DOHH2 (cell line): Measurements from ENCODE around the gene NPAP1.

Source experiments
- H3F3A ChIP-seq: fragments of 200-600 bp; sonication (generic), shearing (Covaris generic); 2 replicates; pipeline ENCODE4 v1.6.0; 2016; ENCODE audit warnings: antibody characterized with exemption, mild to moderate bottlenecking; ENCODE audit not compliant: control insufficient read depth, insufficient read depth
- H3K27ac ChIP-seq: fragments of 200-600 bp; sonication (generic); 2 replicates; pipeline ENCODE4 v1.5.1; 2014; ENCODE audit warnings: low read depth, mild to moderate bottlenecking, low read length, moderate library complexity
- H3K27me3 ChIP-seq: fragments of 200-600 bp; sonication (generic); 2 replicates; pipeline ENCODE4 v1.6.1; 2014; ENCODE audit warnings: mild to moderate bottlenecking, low read length, mixed read lengths; ENCODE audit not compliant: control insufficient read depth
- H3K36me3 ChIP-seq: fragments of 200-600 bp; sonication (generic); 2 replicates; pipeline ENCODE4 v1.6.1; 2014; ENCODE audit warnings: mild to moderate bottlenecking, low read length, moderate library complexity, mixed read lengths; ENCODE audit not compliant: control insufficient read depth
- H3K4me1 ChIP-seq: fragments of 200-600 bp; sonication (generic); 2 replicates; pipeline ENCODE4 v1.6.1; 2014; ENCODE audit warnings: mild to moderate bottlenecking, low read length, mixed read lengths; ENCODE audit not compliant: control insufficient read depth
- H3K4me2 ChIP-seq: fragments of 200-600 bp; sonication (generic); 2 replicates; pipeline ENCODE4 v1.6.0; 2014; ENCODE audit warnings: mild to moderate bottlenecking, low read length, moderate library complexity
- H3K4me3 ChIP-seq: fragments of 200-600 bp; sonication (generic); 2 replicates; pipeline ENCODE4 v1.5.1; 2014; ENCODE audit warnings: mild to moderate bottlenecking, low read length, mixed read lengths
- H3K79me2 ChIP-seq: fragments of 200-600 bp; sonication (generic); 2 replicates; pipeline ENCODE4 v1.6.1; 2014; ENCODE audit warnings: mild to moderate bottlenecking, low read length, mixed read lengths; ENCODE audit not compliant: control insufficient read depth
- H3K9me2 ChIP-seq: fragments of 200-600 bp; sonication (generic); replicated peaks from 2 replicates; pipeline ENCODE4 v1.6.1; 2014; ENCODE audit warnings: mild to moderate bottlenecking, low read length, mixed read lengths; ENCODE audit not compliant: control insufficient read depth
- H3K9me3 ChIP-seq: fragments of 200-600 bp; sonication (generic); 2 replicates; pipeline ENCODE4 v1.6.1; 2014; ENCODE audit warnings: antibody characterized with exemption, low read length, mixed read lengths; ENCODE audit not compliant: control insufficient read depth, insufficient read depth
- H4K20me1 ChIP-seq: fragments of 200-600 bp; sonication (generic); 2 replicates; pipeline ENCODE4 v1.6.0; 2014; ENCODE audit warnings: low read depth, mild to moderate bottlenecking, antibody characterized with exemption, low read length, moderate library complexity; ENCODE audit not compliant: control insufficient read depth, insufficient read depth
- CTCF ChIP-seq: fragments of 200-600 bp; sonication (generic); IDR thresholded peaks from one replicate; pipeline ENCODE4 v1.5.1; 2014; ENCODE audit warnings: antibody characterized with exemption, mild to moderate bottlenecking, low read depth, low read length; ENCODE audit not compliant: poor library complexity, severe bottlenecking
- EZH2phosphoT487 ChIP-seq: fragments of 200-600 bp; sonication (generic); IDR thresholded peaks from 2 replicates; pipeline ENCODE4 v1.6.1; 2017; ENCODE audit warnings: borderline replicate concordance, mild to moderate bottlenecking, antibody characterized with exemption, low read length, moderate library complexity, mixed read lengths

Gene NPAP1

DNA sequence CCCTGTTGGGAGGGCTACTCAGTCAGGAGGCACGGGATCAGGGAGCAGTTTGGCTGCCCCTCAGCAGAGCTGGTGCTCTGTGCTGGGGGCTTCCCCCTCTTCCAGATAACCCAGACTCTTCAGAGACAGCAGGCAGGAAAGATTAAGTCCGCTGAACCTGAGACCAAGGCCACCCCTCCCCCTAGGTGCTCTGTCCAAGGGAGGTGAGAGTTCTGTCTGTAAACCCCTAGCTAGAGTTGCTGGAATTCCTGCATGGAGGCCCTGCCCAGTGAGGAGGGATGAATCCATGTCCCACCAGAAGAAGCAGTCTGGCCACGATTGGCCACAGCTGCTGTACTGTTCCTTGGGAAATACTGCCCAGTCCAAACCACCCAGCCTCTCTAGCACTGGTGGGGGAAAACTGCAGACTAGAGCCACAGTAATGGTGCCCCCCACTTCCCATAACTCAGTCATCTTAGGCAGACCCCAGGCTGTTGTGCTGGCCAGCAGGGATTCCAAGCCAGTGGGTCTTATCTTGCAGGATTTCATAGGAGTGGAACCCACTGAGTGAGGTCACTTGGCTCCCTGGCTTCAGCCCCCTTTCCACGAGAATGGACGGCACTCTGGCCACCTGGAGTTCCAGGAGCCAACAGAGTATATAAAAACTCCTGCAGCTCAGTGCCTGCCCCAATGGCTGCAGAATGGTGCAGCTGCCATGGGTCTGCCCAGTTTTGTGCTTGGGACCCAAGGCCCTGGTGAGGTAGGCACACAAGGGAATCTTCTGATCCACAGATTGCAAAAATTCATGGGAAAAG is 42.9 kb downstream of the NPAP1 start:
- TF ChIP-seq CTCF (no peak), EZH2phosphoT487 (no peak)
- Histone ChIP-seq H4K20me1 (no peaks in the 10 kb centered on the region), H3K9me2 (no peaks in the 10 kb centered on the region), H3K4me2 (no peak overlapping the region), H3K4me1 (no peaks in the 10 kb centered on the region), H3K27ac (no peak overlapping the region), H3K36me3 (no peaks in the 10 kb centered on the region), H3K4me3 (no peak overlapping the region), H3K79me2 (no peaks in the 10 kb centered on the region), H3K9me3 (no peaks in the 10 kb centered on the region; the same call in 1 of the 2 replicates), H3F3A (no peaks in the 10 kb centered on the region), H3K27me3 (no peaks in the 10 kb centered on the region)

- H3K79me2 ChIP-seq, result no peaks in the 10 kb centered on the region
These were observed 54.2 kb downstream of the NPAP1 start for GRCh38 chr15:24729760-24730159.

More at GRCh38 chr15:24729760-24730159, 54.2 kb downstream of the NPAP1 start:
- Histone ChIP-seq H3F3A (no peaks in the 10 kb centered on the region), H3K4me2 (no peak overlapping the region), H3K36me3 (no peaks in the 10 kb centered on the region), H3K4me1 (no peaks in the 10 kb centered on the region), H3K4me3 (no peak overlapping the region), H3K9me2 (no peaks in the 10 kb centered on the region), H4K20me1 (no peaks in the 10 kb centered on the region), H3K27me3 (no peaks in the 10 kb centered on the region), H3K27ac (no peak overlapping the region), H3K9me3 (peaks cover 19% of the 10 kb centered on the region; the same call in 1 of the 2 replicates)
- TF ChIP-seq EZH2phosphoT487, result no peak
- no peak for TF ChIP-seq CTCF
